ENCODE measurements around the gene TTI1.

DNA sequence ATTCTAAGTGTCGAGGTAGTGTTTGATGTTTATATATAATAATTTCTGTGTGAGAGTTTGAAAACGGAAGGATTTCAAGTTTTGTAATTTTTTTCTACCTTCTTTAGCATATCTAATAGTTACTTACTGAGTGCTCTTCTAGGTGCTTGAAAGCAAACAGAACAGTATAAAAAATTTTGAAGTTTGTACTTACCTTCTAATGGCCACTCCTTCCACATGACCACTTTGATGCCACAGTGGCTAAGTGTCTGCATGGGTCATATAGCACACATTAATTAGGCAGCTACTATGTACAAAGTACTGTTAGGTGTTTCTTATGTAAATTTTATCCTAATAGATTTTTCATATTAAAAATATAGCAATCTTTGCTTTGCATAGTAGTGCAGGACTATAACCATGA, 21.4 kb upstream of the TTI1 start:
- no peak for TF ChIP-seq POLR2A (IDR thresholded peaks at IDR 0.05)
- TF ChIP-seq, protein P1, sequence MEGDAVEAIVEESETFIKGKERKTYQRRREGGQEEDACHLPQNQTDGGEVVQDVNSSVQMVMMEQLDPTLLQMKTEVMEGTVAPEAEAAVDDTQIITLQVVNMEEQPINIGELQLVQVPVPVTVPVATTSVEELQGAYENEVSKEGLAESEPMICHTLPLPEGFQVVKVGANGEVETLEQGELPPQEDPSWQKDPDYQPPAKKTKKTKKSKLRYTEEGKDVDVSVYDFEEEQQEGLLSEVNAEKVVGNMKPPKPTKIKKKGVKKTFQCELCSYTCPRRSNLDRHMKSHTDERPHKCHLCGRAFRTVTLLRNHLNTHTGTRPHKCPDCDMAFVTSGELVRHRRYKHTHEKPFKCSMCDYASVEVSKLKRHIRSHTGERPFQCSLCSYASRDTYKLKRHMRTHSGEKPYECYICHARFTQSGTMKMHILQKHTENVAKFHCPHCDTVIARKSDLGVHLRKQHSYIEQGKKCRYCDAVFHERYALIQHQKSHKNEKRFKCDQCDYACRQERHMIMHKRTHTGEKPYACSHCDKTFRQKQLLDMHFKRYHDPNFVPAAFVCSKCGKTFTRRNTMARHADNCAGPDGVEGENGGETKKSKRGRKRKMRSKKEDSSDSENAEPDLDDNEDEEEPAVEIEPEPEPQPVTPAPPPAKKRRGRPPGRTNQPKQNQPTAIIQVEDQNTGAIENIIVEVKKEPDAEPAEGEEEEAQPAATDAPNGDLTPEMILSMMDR (IDR thresholded peaks at IDR 0.05), result no peak

Measured in tibial nerve (tissue), 3 donors.